GM23338 (cell line): ENCODE data around the gene CAPN8. TPM values are rescaled to one million over a fixed set of nuclear protein-coding genes. Genes with fewer than 3 reads are reported as not detected.

ENCODE experiments used
- polyA plus RNA-seq: library from polyadenylated mRNA; unstranded; fragments of >200 nt; fragmentation: Nextera tagmentation; extraction: Ambion mirVana; gene quantifications from 2 replicates; pipeline ENCODE4 v1.2.1, GENCODE V29; 2016
- small RNA-seq: library from RNA; depleted of rRNA; stranded (forward); fragments of <200 nt; gene quantifications from one replicate; pipeline ENCODE3, GENCODE V24; 2014; ENCODE audit warnings: low replicate concordance
- total RNA-seq: library from RNA; depleted of rRNA; stranded (reverse); fragments of >200 nt; shearing (Covaris generic); gene quantifications from 2 replicates; pipeline ENCODE4 v1.2.3, GENCODE V29; 2014; rRNA removed

The CAPN8 gene
- total and polyA plus RNA-seq, 2 experiments from 2014 or later = not detected

Small RNA genes within 50 kb of the gene (small RNA-seq; reads per million reads assigned to genes)
- gene RNU6-1248P = not detected
- not detected for gene SNRPEP10

Other genes starting within 250 kb of the CAPN8 start
- gene CAPN2, start 46.8 kb upstream of the CAPN8 start, total RNA-seq = 17.5 and 17.8 TPM in 2 replicates
- 8.4 and 8.8 TPM in 2 replicates for gene CAPN2, start 46.8 kb upstream of the CAPN8 start, polyA plus RNA-seq
- gene TP53BP2, start 180.2 kb upstream of the CAPN8 start, total RNA-seq = 32.9 and 33.9 TPM in 2 replicates
- gene TP53BP2, start 180.2 kb upstream of the CAPN8 start, polyA plus RNA-seq = 7.8 and 10.1 TPM in 2 replicates